Right ventricle myocardium inferior (tissue), 1 donor: ENCODE measurements around the gene EFCAB12. TPM values are rescaled to one million over a fixed set of nuclear protein-coding genes. Genes with fewer than 3 reads are reported as not detected.

Source experiments
- ATAC-seq: fragments of 200-7000 bp; cut with Tn5 transposase; one replicate; pipeline ENCODE4 v1.9.1; 2020; ENCODE audit warnings: mild to moderate bottlenecking, moderate library complexity
- DNase-seq: peaks from one replicate; pipeline ENCODE4 v3.0.0; 2021; ENCODE audit errors: missing footprints
- intact Hi-C: fragments of 100-400 bp; cut with DNase I; formaldehyde crosslinking; loops from one replicate; pipeline ENCODE4 v1.11.0; 2022
- total RNA-seq: library from RNA; stranded (reverse); fragmentation: NEBNext Ultra II Directional; extraction: Animal tissue kit (Norgen Biotek cat#: 25700); gene quantifications from one replicate; pipeline ENCODE4 v1.2.1, GENCODE V29; 2021
- donor health status: DM: no; HTN: yes; CAD: no; lungs with severe emphysema.

The EFCAB12 gene
- total RNA-seq, 1 donor from 2014 or later = not detected

- ATAC-seq (peak; percentile 21), DNase-seq (no peak)
- intact Hi-C loops = no loop called here
Measured at GRCh38 chr3:129358177-129358771, 70.2 kb downstream of the EFCAB12 start.

GRCh38 chr3:129357616-129358015 is 70.8 kb downstream of the EFCAB12 start:
- DNase-seq = no peak
- no peak for ATAC-seq
- intact Hi-C loops = no loop called here

GRCh38 chr3:129356756-129357425 is 71.5 kb downstream of the EFCAB12 start:
- DNase-seq (peak; percentile 58), ATAC-seq (no peak)
- intact Hi-C loops = no loop called here

GRCh38 chr3:129353589-129353941 is 74.9 kb downstream of the EFCAB12 start:
- ATAC-seq (no peak), DNase-seq (no peak)
- intact Hi-C loops = no loop called here

GRCh38 chr3:129352650-129353588 is 75.5 kb downstream of the EFCAB12 start:
- no peak for ATAC-seq
- no peak for DNase-seq
- intact Hi-C loops = no loop called here

GRCh38 chr3:129352045-129352444 is 76.4 kb downstream of the EFCAB12 start:
- intact Hi-C loops = no loop called here
- DNase-seq (no peak), ATAC-seq (no peak)

Other genes starting within 250 kb of the EFCAB12 start
- 458 TPM for gene CNBP, start 244.7 kb downstream of the EFCAB12 start, total RNA-seq
- 83.9 TPM for gene COPG1, start 179.0 kb downstream of the EFCAB12 start, total RNA-seq
- gene HMCES, start 149.8 kb downstream of the EFCAB12 start, total RNA-seq = 42.3 TPM
- gene MBD4, start 11.3 kb upstream of the EFCAB12 start, total RNA-seq = 20.2 TPM
- 19.7 TPM for gene IFT122, start 11.6 kb upstream of the EFCAB12 start, total RNA-seq
- not detected for gene RHO, start 100.0 kb upstream of the EFCAB12 start, total RNA-seq
- gene H1-8, start 114.5 kb upstream of the EFCAB12 start, total RNA-seq = not detected
- gene PLXND1, start 178.0 kb upstream of the EFCAB12 start, total RNA-seq = 66.3 TPM